C4-2B (cell line): ENCODE data around the gene SEMA6A.

Experiments used
- ZFX ChIP-seq: fragments of 450-650 bp; IDR thresholded peaks from 2 replicates; pipeline ENCODE4 v1.6.1; 2017
- TF ChIP-seq, protein P1 (sequence below): fragments of 450-650 bp; conservative IDR thresholded peaks from 2 replicates; pipeline ENCODE4 v1.5.1; 2017; ENCODE audit warnings: mild to moderate bottlenecking

DNA sequence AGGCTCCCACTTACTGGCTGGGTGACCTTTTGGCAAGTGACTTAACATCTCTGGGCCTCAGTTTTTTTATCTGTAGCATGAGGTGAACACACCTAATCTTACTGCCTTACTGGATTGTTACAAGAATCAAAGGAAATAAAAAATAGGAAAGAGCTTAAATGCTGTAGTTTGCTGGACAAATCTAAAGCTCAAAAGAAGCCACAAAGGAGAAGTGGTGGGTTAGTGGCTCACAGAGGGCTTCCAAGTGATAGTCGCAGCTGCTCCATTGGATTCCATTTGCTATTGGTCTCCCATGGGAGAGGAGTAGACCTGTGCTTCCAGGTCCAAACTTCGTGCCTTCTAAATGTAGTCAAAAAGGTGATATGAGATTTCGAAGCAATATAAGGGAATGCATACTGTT is 123.6 kb downstream of the SEMA6A start:
- TF ChIP-seq, protein P1, sequence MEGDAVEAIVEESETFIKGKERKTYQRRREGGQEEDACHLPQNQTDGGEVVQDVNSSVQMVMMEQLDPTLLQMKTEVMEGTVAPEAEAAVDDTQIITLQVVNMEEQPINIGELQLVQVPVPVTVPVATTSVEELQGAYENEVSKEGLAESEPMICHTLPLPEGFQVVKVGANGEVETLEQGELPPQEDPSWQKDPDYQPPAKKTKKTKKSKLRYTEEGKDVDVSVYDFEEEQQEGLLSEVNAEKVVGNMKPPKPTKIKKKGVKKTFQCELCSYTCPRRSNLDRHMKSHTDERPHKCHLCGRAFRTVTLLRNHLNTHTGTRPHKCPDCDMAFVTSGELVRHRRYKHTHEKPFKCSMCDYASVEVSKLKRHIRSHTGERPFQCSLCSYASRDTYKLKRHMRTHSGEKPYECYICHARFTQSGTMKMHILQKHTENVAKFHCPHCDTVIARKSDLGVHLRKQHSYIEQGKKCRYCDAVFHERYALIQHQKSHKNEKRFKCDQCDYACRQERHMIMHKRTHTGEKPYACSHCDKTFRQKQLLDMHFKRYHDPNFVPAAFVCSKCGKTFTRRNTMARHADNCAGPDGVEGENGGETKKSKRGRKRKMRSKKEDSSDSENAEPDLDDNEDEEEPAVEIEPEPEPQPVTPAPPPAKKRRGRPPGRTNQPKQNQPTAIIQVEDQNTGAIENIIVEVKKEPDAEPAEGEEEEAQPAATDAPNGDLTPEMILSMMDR = no peak
- TF ChIP-seq ZFX = no peak
